Liver (tissue), 9 donors: ENCODE results near the gene AKR7A2. TPM values are rescaled to one million over a fixed set of nuclear protein-coding genes. Genes with fewer than 3 reads are reported as not detected.

Experiments used
- DNase-seq: peaks from one replicate; pipeline ENCODE4 v3.0.0-alpha.2; 2017; ENCODE audit warnings: low spot score
- H3K27ac ChIP-seq, 2 donors: one replicate each; pipeline ENCODE4 v1.7.0; 2013; ENCODE audit warnings: inconsistent platforms in 2 of 2, low read length in 2 of 2, control low read depth in 1 of 2, low read depth in 1 of 2, mild to moderate bottlenecking in 1 of 2
- H3K27me3 ChIP-seq, 4 donors: one replicate each; pipeline versions ENCODE4 v1.6.1 to v1.7.0; 2013; ENCODE audit warnings: low read length in 3 of 4, inconsistent platforms in 1 of 4, mild to moderate bottlenecking in 1 of 4, moderate library complexity in 1 of 4; ENCODE audit not compliant: control insufficient read depth in 4 of 4, insufficient read depth in 4 of 4
- H3K36me3 ChIP-seq, 4 donors: one replicate each; pipeline versions ENCODE4 v1.6.1 to v1.7.0; 2013; ENCODE audit warnings: low read length in 3 of 4, mild to moderate bottlenecking in 3 of 4, low read depth in 1 of 4, moderate library complexity in 1 of 4; ENCODE audit not compliant: control insufficient read depth in 4 of 4, insufficient read depth in 3 of 4
- H3K4me1 ChIP-seq, 4 donors: one replicate each; pipeline versions ENCODE4 v1.6.1 to v1.7.0; 2013; ENCODE audit warnings: low read length in 3 of 4, mild to moderate bottlenecking in 3 of 4, moderate library complexity in 1 of 4; ENCODE audit not compliant: control insufficient read depth in 4 of 4, insufficient read depth in 4 of 4
- H3K4me3 ChIP-seq, 3 donors: one replicate each; pipeline versions ENCODE4 v1.6.1 to v1.7.0; 2013; ENCODE audit warnings: low read length in 3 of 3, control low read depth in 1 of 3, low read depth in 1 of 3, mild to moderate bottlenecking in 1 of 3
- H3K9ac ChIP-seq, 2 donors: one replicate each; pipeline ENCODE4 v1.7.0; 2013; ENCODE audit warnings: low read length in 2 of 2, mild to moderate bottlenecking in 2 of 2, moderate library complexity in 2 of 2, control low read depth in 1 of 2, low read depth in 1 of 2
- H3K9me3 ChIP-seq, 4 donors: one replicate each; pipeline versions ENCODE4 v1.6.1 to v1.7.0; 2013; ENCODE audit warnings: low read length in 3 of 4; ENCODE audit not compliant: control insufficient read depth in 4 of 4
- CTCF ChIP-seq: fragments of 150-350 bp; IDR thresholded peaks from 2 replicates; pipeline ENCODE4 v1.5.1; 2017; ENCODE audit warnings: improper control_type of control experiment, low read depth, low read length; ENCODE audit not compliant: missing input control
- EGR1 ChIP-seq, 2 donors: IDR thresholded peaks; 2 replicates each; pipeline ENCODE4 v1.6.1; 2016 to 2018; ENCODE audit warnings: antibody characterized with exemption in 2 of 2, low read depth in 2 of 2
- FOXA1 ChIP-seq: IDR thresholded peaks from 2 replicates; pipeline ENCODE4 v1.6.1; 2016; ENCODE audit warnings: antibody characterized with exemption
- FOXA2 ChIP-seq: IDR thresholded peaks from 2 replicates; pipeline ENCODE4 v1.6.1; 2016; ENCODE audit warnings: antibody characterized with exemption
- GABPA ChIP-seq, 2 donors: IDR thresholded peaks in 1 of 2; conservative IDR thresholded peaks in 1 of 2; 2 replicates each; pipeline ENCODE4 v1.6.1; 2016; ENCODE audit warnings: antibody characterized with exemption in 2 of 2, mild to moderate bottlenecking in 1 of 2, moderate library complexity in 1 of 2
- HNF4A ChIP-seq, 2 donors: conservative IDR thresholded peaks; 2 replicates each; pipeline ENCODE4 v1.6.1; 2016; ENCODE audit warnings: antibody characterized with exemption in 2 of 2, mild to moderate bottlenecking in 2 of 2
- JUND ChIP-seq, 2 donors: IDR thresholded peaks; 2 replicates each; pipeline ENCODE4 v1.6.1; 2016; ENCODE audit warnings: antibody characterized with exemption in 2 of 2
- MAX ChIP-seq: IDR thresholded peaks from 2 replicates; pipeline ENCODE4 v1.6.1; 2016; ENCODE audit warnings: antibody characterized with exemption
- NR2F2 ChIP-seq: IDR thresholded peaks from 2 replicates; pipeline ENCODE4 v1.6.1; 2016; ENCODE audit warnings: antibody characterized with exemption
- REST ChIP-seq: IDR thresholded peaks from 2 replicates; pipeline ENCODE4 v1.6.1; 2016; ENCODE audit warnings: antibody characterized with exemption, mild to moderate bottlenecking
- RXRA ChIP-seq, 2 donors: IDR thresholded peaks; 2 replicates each; pipeline ENCODE4 v1.6.1; 2017 to 2018; ENCODE audit warnings: antibody characterized with exemption in 2 of 2, mild to moderate bottlenecking in 1 of 2
- SP1 ChIP-seq: IDR thresholded peaks from 2 replicates; pipeline ENCODE4 v1.6.1; 2018; ENCODE audit warnings: antibody characterized with exemption, mild to moderate bottlenecking
- TAF1 ChIP-seq: conservative IDR thresholded peaks from 2 replicates; pipeline ENCODE4 v1.6.1; 2016; ENCODE audit warnings: antibody characterized with exemption, mild to moderate bottlenecking
- WGBS: extraction: QIAGEN DNeasy Blood & Tissue Kit; methylation state at CpG from one replicate; pipeline ENCODE4 v1.1.7; 2013; 5-methylcytosine and 5-hydroxymethylcytosine counted together
- polyA plus RNA-seq, 2 donors: library from polyadenylated mRNA; stranded (reverse) in 1 of 2; unstranded in 1 of 2; fragments of 200-250 nt in 1 of 2; fragments of >200 nt in 1 of 2; fragmentation: Nextera tagmentation in 1 of 2; extraction: Ambion mirVana in 1 of 2; gene quantifications; one replicate each; pipeline versions ENCODE4 v1.2.1 to v1.2.3, GENCODE V29; 2013 to 2015
- total RNA-seq, 2 donors: library from RNA; depleted of rRNA; stranded (reverse); fragments of >200 nt; gene quantifications; one replicate each; pipeline ENCODE4 v1.2.3, GENCODE V29; 2014
- donor health status: healthy.
- donor health status: healthy.
- donor health status: healthy.
- donor health status: healthy.
- donor health status: healthy.

The AKR7A2 gene
- total and polyA plus RNA-seq, 4 donors, result 41.4 to 63.2 (median 49.8) TPM

GRCh38 chr1:19324665-19324990 is 12.7 kb upstream of the AKR7A2 start:
- Histone ChIP-seq H3K36me3 (peaks cover 9 to 51% (median 15%) of the 10 kb centered on the region in 4 donors), H3K9me3 (no peaks in the 10 kb centered on the region), H3K27me3 (no peaks in the 10 kb centered on the region), H3K9ac (no peak overlapping the region), H3K4me3 (no peak overlapping the region), H3K4me1 (no peaks in the 10 kb centered on the region), H3K27ac (no peak overlapping the region)
- no peak for TF ChIP-seq CTCF
- no peak for TF ChIP-seq TAF1
- WGBS, result 97% methylated on average over 9 of the region's 9 CpGs
- DNase-seq, result no peak

GRCh38 chr1:19323987-19324664 is 12.2 kb upstream of the AKR7A2 start:
- Histone ChIP-seq H3K27me3 (no peaks in the 10 kb centered on the region), H3K4me3 (no peak overlapping the region), H3K9me3 (no peaks in the 10 kb centered on the region), H3K9ac (no peak overlapping the region), H3K4me1 (no peaks in the 10 kb centered on the region), H3K27ac (no peak overlapping the region), H3K36me3 (peaks cover 9 to 53% (median 15%) of the 10 kb centered on the region in 4 donors)
- no peak for DNase-seq
- WGBS, result 95% methylated on average over 23 of the region's 23 CpGs
- TF ChIP-seq SP1 (no peak), REST (no peak), NR2F2 (no peak), RXRA (IDR thresholded peaks at IDR 0.05) (no peak), JUND (IDR thresholded peaks at IDR 0.05) (no peak), GABPA (IDR thresholded peaks at IDR 0.05 in 1 of 2, conservative IDR thresholded peaks at IDR 0.05 in 1 of 2) (no peak), MAX (no peak), CTCF (no peak), HNF4A (conservative IDR thresholded peaks at IDR 0.05) (no peak), FOXA2 (no peak), EGR1 (IDR thresholded peaks at IDR 0.05; ENCODE audit: low read depth in 2 of 2) (no peak), FOXA1 (no peak)
